ENCODE measurements around the gene MYF5.

- TF ChIP-seq POLR2A (IDR thresholded peaks at IDR 0.05) = no peak
- TF ChIP-seq CTCF (IDR thresholded peaks at IDR 0.05) = no peak
Observed at GRCh38 chr12:80690090-80690489, 26.6 kb upstream of the MYF5 start.
